ENCODE results near the gene OR4C6.

OR4C6 gene

GRCh38 chr11:55661901-55662300 is at the start of gene OR4C6:
OR4C6 (plus strand) TSS chr11:55662201; CDS start chr11:55665167, 2,966 bp downstream.
- H3K36me3 ChIP-seq (ENCODE audit: insufficient read depth, low read length): no peaks in the 10 kb centered on the region
- no peaks in the 10 kb centered on the region for H3K27me3 ChIP-seq (ENCODE audit: control insufficient read depth in 1 of 2, insufficient read depth in 2 of 2, low read length in 2 of 2)
- no peaks in the 10 kb centered on the region for H3K9me3 ChIP-seq (ENCODE audit: low read length)
- H3K27ac ChIP-seq (ENCODE audit: low read depth, low read length): no peak within 1 kb of the TSS
- no peak within 1 kb of the TSS for H3K9ac ChIP-seq (ENCODE audit: low read length)
- no peak within 1 kb of the TSS for H3K4me3 ChIP-seq (ENCODE audit: low read depth in 1 of 2, low read length in 2 of 2)
- H3K4me1 ChIP-seq (ENCODE audit: insufficient read depth, low read length): no peaks in the 10 kb centered on the region

GRCh38 chr11:55624531-55624930 is 37.5 kb upstream of the OR4C6 start:
- H3K4me1 ChIP-seq (ENCODE audit: insufficient read depth, low read length): no peaks in the 10 kb centered on the region
- H3K9me3 ChIP-seq (ENCODE audit: low read length): no peaks in the 10 kb centered on the region
- no peak overlapping the region for H3K9ac ChIP-seq (ENCODE audit: low read length)

GRCh38 chr11:55634813-55635212 is 27.2 kb upstream of the OR4C6 start, which contains the start of gene OR4P4:
OR4P4 (plus strand) TSS chr11:55635113.
- no peaks in the 10 kb centered on the region for H3K9me3 ChIP-seq (ENCODE audit: low read length)
- no peak within 1 kb of the TSS for H3K27ac ChIP-seq (ENCODE audit: low read depth, low read length)
- no peaks in the 10 kb centered on the region for H3K27me3 ChIP-seq (ENCODE audit: control insufficient read depth in 1 of 2, insufficient read depth in 2 of 2, low read length in 2 of 2)
- no peaks in the 10 kb centered on the region for H3K36me3 ChIP-seq (ENCODE audit: insufficient read depth, low read length)
- no peaks in the 10 kb centered on the region for H3K4me1 ChIP-seq (ENCODE audit: insufficient read depth, low read length)
- no peak within 1 kb of the TSS for H3K9ac ChIP-seq (ENCODE audit: low read length)
- no peak within 1 kb of the TSS for H3K4me3 ChIP-seq (ENCODE audit: low read depth in 1 of 2, low read length in 2 of 2)

More at GRCh38 chr11:55624531-55624930, 37.5 kb upstream of the OR4C6 start:
- Histone ChIP-seq H3K27me3 (ENCODE audit: control insufficient read depth in 1 of 2, insufficient read depth in 2 of 2, low read length in 2 of 2) (no peaks in the 10 kb centered on the region), H3K36me3 (ENCODE audit: insufficient read depth, low read length) (no peaks in the 10 kb centered on the region), H3K27ac (ENCODE audit: low read depth, low read length) (no peak overlapping the region), H3K4me3 (ENCODE audit: low read depth in 1 of 2, low read length in 2 of 2) (no peak overlapping the region)

- Histone ChIP-seq H3K9ac (ENCODE audit: low read length) (no peak within 1 kb of the TSS), H3K4me1 (ENCODE audit: insufficient read depth, low read length) (no peaks in the 10 kb centered on the region), H3K4me3 (ENCODE audit: low read depth in 1 of 2, low read length in 2 of 2) (no peak within 1 kb of the TSS), H3K27me3 (ENCODE audit: control insufficient read depth in 1 of 2, insufficient read depth in 2 of 2, low read length in 2 of 2) (no peaks in the 10 kb centered on the region), H3K27ac (ENCODE audit: low read depth, low read length) (no peak within 1 kb of the TSS), H3K9me3 (ENCODE audit: low read length) (no peaks in the 10 kb centered on the region), H3K36me3 (ENCODE audit: insufficient read depth, low read length) (no peaks in the 10 kb centered on the region)
Measured at GRCh38 chr11:55648027-55648426, 14.0 kb upstream of the OR4C6 start, which contains the start of gene OR4S2. OR4S2 (plus strand) TSS chr11:55648327; CDS start chr11:55650904, 2,577 bp downstream.

GRCh38 chr11:55652560-55652959 is 9.4 kb upstream of the OR4C6 start:
- no peaks in the 10 kb centered on the region for H3K36me3 ChIP-seq (ENCODE audit: insufficient read depth, low read length)
- no peaks in the 10 kb centered on the region for H3K27me3 ChIP-seq (ENCODE audit: control insufficient read depth in 1 of 2, insufficient read depth in 2 of 2, low read length in 2 of 2)
- H3K9ac ChIP-seq (ENCODE audit: low read length): no peak overlapping the region
- no peaks in the 10 kb centered on the region for H3K9me3 ChIP-seq (ENCODE audit: low read length)
- no peaks in the 10 kb centered on the region for H3K4me1 ChIP-seq (ENCODE audit: insufficient read depth, low read length)
- no peak overlapping the region for H3K27ac ChIP-seq (ENCODE audit: low read depth, low read length)
- H3K4me3 ChIP-seq (ENCODE audit: low read depth in 1 of 2, low read length in 2 of 2): no peak overlapping the region

GRCh38 chr11:55655096-55655495 is 6.9 kb upstream of the OR4C6 start:
- no peaks in the 10 kb centered on the region for H3K9me3 ChIP-seq (ENCODE audit: low read length)
- no peaks in the 10 kb centered on the region for H3K27me3 ChIP-seq (ENCODE audit: control insufficient read depth in 1 of 2, insufficient read depth in 2 of 2, low read length in 2 of 2)
- H3K4me1 ChIP-seq (ENCODE audit: insufficient read depth, low read length): no peaks in the 10 kb centered on the region
- no peak overlapping the region for H3K9ac ChIP-seq (ENCODE audit: low read length)
- no peak overlapping the region for H3K4me3 ChIP-seq (ENCODE audit: low read depth in 1 of 2, low read length in 2 of 2)
- H3K36me3 ChIP-seq (ENCODE audit: insufficient read depth, low read length): no peaks in the 10 kb centered on the region
- no peak overlapping the region for H3K27ac ChIP-seq (ENCODE audit: low read depth, low read length)

- Histone ChIP-seq H3K27me3 (ENCODE audit: control insufficient read depth in 1 of 2, insufficient read depth in 2 of 2, low read length in 2 of 2) (no peaks in the 10 kb centered on the region), H3K4me1 (ENCODE audit: insufficient read depth, low read length) (no peaks in the 10 kb centered on the region), H3K36me3 (ENCODE audit: insufficient read depth, low read length) (no peaks in the 10 kb centered on the region), H3K9ac (ENCODE audit: low read length) (no peak overlapping the region), H3K27ac (ENCODE audit: low read depth, low read length) (no peak overlapping the region), H3K4me3 (ENCODE audit: low read depth in 1 of 2, low read length in 2 of 2) (no peak overlapping the region), H3K9me3 (ENCODE audit: low read length) (no peaks in the 10 kb centered on the region)
Measured at GRCh38 chr11:55658031-55658573, 3.9 kb upstream of the OR4C6 start.

- Histone ChIP-seq H3K4me1 (ENCODE audit: insufficient read depth, low read length) (no peaks in the 10 kb centered on the region), H3K9me3 (ENCODE audit: low read length) (no peaks in the 10 kb centered on the region), H3K4me3 (ENCODE audit: low read depth in 1 of 2, low read length in 2 of 2) (no peak overlapping the region)
Measured at GRCh38 chr11:55658608-55659007, 3.4 kb upstream of the OR4C6 start.

GRCh38 chr11:55669376-55669775 is 7.4 kb downstream of the OR4C6 start:
- H3K27me3 ChIP-seq (ENCODE audit: control insufficient read depth in 1 of 2, insufficient read depth in 2 of 2, low read length in 2 of 2): no peaks in the 10 kb centered on the region
- H3K9ac ChIP-seq (ENCODE audit: low read length): no peak overlapping the region
- H3K27ac ChIP-seq (ENCODE audit: low read depth, low read length): no peak overlapping the region
- H3K4me1 ChIP-seq (ENCODE audit: insufficient read depth, low read length): no peaks in the 10 kb centered on the region
- H3K36me3 ChIP-seq (ENCODE audit: insufficient read depth, low read length): no peaks in the 10 kb centered on the region
- H3K4me3 ChIP-seq (ENCODE audit: low read depth in 1 of 2, low read length in 2 of 2): no peak overlapping the region
- no peaks in the 10 kb centered on the region for H3K9me3 ChIP-seq (ENCODE audit: low read length)

More at GRCh38 chr11:55658608-55659007, 3.4 kb upstream of the OR4C6 start:
- Histone ChIP-seq H3K36me3 (ENCODE audit: insufficient read depth, low read length) (no peaks in the 10 kb centered on the region), H3K27ac (ENCODE audit: low read depth, low read length) (no peak overlapping the region), H3K9ac (ENCODE audit: low read length) (no peak overlapping the region), H3K27me3 (ENCODE audit: control insufficient read depth in 1 of 2, insufficient read depth in 2 of 2, low read length in 2 of 2) (no peaks in the 10 kb centered on the region)

GRCh38 chr11:55673860-55674259 is 11.9 kb downstream of the OR4C6 start:
- Histone ChIP-seq H3K9ac (ENCODE audit: low read length) (no peak overlapping the region), H3K9me3 (ENCODE audit: low read length) (no peaks in the 10 kb centered on the region), H3K4me3 (ENCODE audit: low read depth in 1 of 2, low read length in 2 of 2) (no peak overlapping the region), H3K36me3 (ENCODE audit: insufficient read depth, low read length) (no peaks in the 10 kb centered on the region), H3K4me1 (ENCODE audit: insufficient read depth, low read length) (no peaks in the 10 kb centered on the region), H3K27ac (ENCODE audit: low read depth, low read length) (no peak overlapping the region), H3K27me3 (ENCODE audit: control insufficient read depth in 1 of 2, insufficient read depth in 2 of 2, low read length in 2 of 2) (no peaks in the 10 kb centered on the region)

- H3K9ac ChIP-seq (ENCODE audit: low read length): no peak overlapping the region
- H3K36me3 ChIP-seq (ENCODE audit: insufficient read depth, low read length): no peaks in the 10 kb centered on the region
- H3K4me1 ChIP-seq (ENCODE audit: insufficient read depth, low read length): no peaks in the 10 kb centered on the region
- no peaks in the 10 kb centered on the region for H3K9me3 ChIP-seq (ENCODE audit: low read length)
- H3K27me3 ChIP-seq (ENCODE audit: control insufficient read depth in 1 of 2, insufficient read depth in 2 of 2, low read length in 2 of 2): no peaks in the 10 kb centered on the region
- H3K4me3 ChIP-seq (ENCODE audit: low read depth in 1 of 2, low read length in 2 of 2): no peak overlapping the region
- H3K27ac ChIP-seq (ENCODE audit: low read depth, low read length): no peak overlapping the region
Measured at GRCh38 chr11:55697817-55698216, 35.8 kb downstream of the OR4C6 start.

- Histone ChIP-seq H3K36me3 (ENCODE audit: insufficient read depth, low read length) (no peaks in the 10 kb centered on the region), H3K9me3 (ENCODE audit: low read length) (no peaks in the 10 kb centered on the region), H3K4me1 (ENCODE audit: insufficient read depth, low read length) (no peaks in the 10 kb centered on the region), H3K4me3 (ENCODE audit: low read depth in 1 of 2, low read length in 2 of 2) (no peak overlapping the region), H3K27ac (ENCODE audit: low read depth, low read length) (no peak overlapping the region), H3K9ac (ENCODE audit: low read length) (no peak overlapping the region), H3K27me3 (ENCODE audit: control insufficient read depth in 1 of 2, insufficient read depth in 2 of 2, low read length in 2 of 2) (no peaks in the 10 kb centered on the region)
Measured at GRCh38 chr11:55701429-55701828, 39.4 kb downstream of the OR4C6 start.
